Panc1 (cell line): ENCODE data around the gene RNF103. TPM values are rescaled to one million over a fixed set of nuclear protein-coding genes. Genes with fewer than 3 reads are reported as not detected.
A peak's percentile ranks its signal among the peaks of the same experiment; 100 is the strongest.

Experiments
- ATAC-seq: fragments of 200-7000 bp; cut with Tn5 transposase; 2 replicates; pipeline ENCODE4 v1.9.1; 2020; ENCODE audit warnings: mild to moderate bottlenecking, moderate library complexity
- BruUV-seq: library from RNA; stranded (reverse); fragments of 400-500 nt; replicated peaks from 2 replicates; lab custom pipeline; 2021; lab: Mats Ljungman, UMichigan
- CTCF ChIA-PET: fragments of 300-600 bp; sonication (Branson Sonifier 250); formaldehyde crosslinking; loops from one replicate; lab custom pipeline; 2022; ENCODE audit warnings: antibody characterized with exemption; lab: Charles Lee
- POLR2A ChIA-PET: fragments of 300-600 bp; sonication (Branson Sonifier 250); formaldehyde crosslinking; loops from one replicate; lab custom pipeline; 2022; ENCODE audit warnings: antibody characterized with exemption; lab: Charles Lee
- DNase-seq: peaks from one replicate; pipeline ENCODE4 v3.0.0-alpha.2; 2010; ENCODE audit warnings: low read depth, low spot score
- H3K27ac ChIP-seq: 2 replicates; pipeline ENCODE4 v1.5.1; 2011; ENCODE audit warnings: mild to moderate bottlenecking, low read length, inconsistent platforms
- H3K27me3 ChIP-seq: fragments of 200-500 bp; sonication (Bioruptor generic); 2 replicates; pipeline ENCODE4 v1.6.0; 2014; ENCODE audit warnings: low read length, inconsistent platforms; ENCODE audit not compliant: control insufficient read depth, insufficient read depth
- H3K36me3 ChIP-seq: fragments of 200-500 bp; sonication (Bioruptor generic); 2 replicates; pipeline ENCODE4 v1.5.1; 2014; ENCODE audit warnings: inconsistent platforms, mild to moderate bottlenecking, low read length, moderate library complexity; ENCODE audit not compliant: control insufficient read depth, insufficient read depth
- H3K4me1 ChIP-seq: 2 replicates; pipeline ENCODE4 v1.5.1; 2011; ENCODE audit warnings: inconsistent platforms, mild to moderate bottlenecking, low read length, moderate library complexity; ENCODE audit not compliant: control insufficient read depth, insufficient read depth
- H3K4me3 ChIP-seq, 2 experiments: 2 replicates each; pipeline ENCODE4 v1.5.1; 2011 to 2012; ENCODE audit warnings: low read depth in 2 of 2, low read length in 2 of 2, mild to moderate bottlenecking in 2 of 2, inconsistent platforms in 1 of 2, moderate library complexity in 1 of 2
- H3K9me3 ChIP-seq: fragments of 200-500 bp; sonication (Bioruptor generic); 2 replicates; pipeline ENCODE4 v1.5.1; 2014; ENCODE audit warnings: low read depth, mild to moderate bottlenecking, inconsistent platforms, low read length, moderate library complexity; ENCODE audit not compliant: control insufficient read depth, insufficient read depth
- CTCF ChIP-seq: fragments of 450-650 bp; IDR thresholded peaks from 2 replicates; pipeline ENCODE4 v1.5.1; 2017; ENCODE audit warnings: mild to moderate bottlenecking
- POLR2AphosphoS5 ChIP-seq: IDR thresholded peaks from 2 replicates; pipeline ENCODE4 v1.6.1; 2012; ENCODE audit warnings: mild to moderate bottlenecking, low read depth, low read length, moderate library complexity
- REST ChIP-seq, 2 experiments: IDR thresholded peaks; 2 replicates each; pipeline ENCODE4 v1.6.1; 2011 to 2012; ENCODE audit warnings: low read depth in 2 of 2, control low read depth in 1 of 2, low read length in 1 of 2, mild to moderate bottlenecking in 1 of 2, moderate library complexity in 1 of 2; ENCODE audit not compliant: insufficient read depth in 1 of 2
- SIN3A ChIP-seq: IDR thresholded peaks from 2 replicates; pipeline ENCODE4 v1.6.1; 2012; ENCODE audit warnings: low read depth, mild to moderate bottlenecking, low read length, moderate library complexity, borderline replicate concordance; ENCODE audit not compliant: insufficient read depth
- TCF7L2 ChIP-seq: IDR thresholded peaks from 2 replicates; pipeline ENCODE4 v1.6.1; 2011; ENCODE audit warnings: mild to moderate bottlenecking, low read depth, low read length, inconsistent platforms
- in situ Hi-C: cut with HindIII; loops from 2 replicates; pipeline ENCODE4 v1.10.0; 2016; ENCODE audit warnings: low sequenced_read_pairs, low pct_unique_long_range_greater_than_20kb
- intact Hi-C: fragments of 100-400 bp; cut with micrococcal nuclease; formaldehyde crosslinking; loops from one replicate; pipeline ENCODE4 v1.10.0; 2022; ENCODE audit not compliant: unreplicated experiment
- total RNA-seq: library from RNA; stranded (reverse); gene quantifications from one replicate; pipeline ENCODE4 v1.2.1, GENCODE V29; 2021; ENCODE audit not compliant: unreplicated experiment

The RNF103 gene
- total RNA-seq, 1 experiment from 2014 or later, result 37.6 TPM

GRCh38 chr2:86632672-86633071, 9.0 kb upstream of the RNF103 start:
- ATAC-seq, result peak; percentile 69
- Histone ChIP-seq H3K36me3 (no peaks in the 10 kb centered on the region), H3K4me3 (no peak overlapping the region; a peak in 1 of 4 replicates), H3K27ac (peak overlapping the region; percentile 51; the same call in 1 of the 2 replicates), H3K9me3 (no peaks in the 10 kb centered on the region), H3K27me3 (no peaks in the 10 kb centered on the region), H3K4me1 (peaks cover 20% of the 10 kb centered on the region)
- BruUV-seq, result no TSS peak
- CTCF ChIA-PET, result no interaction called here
- intact Hi-C loops (no loop called here), in situ Hi-C loops (no loop called here)
- no peak for DNase-seq
- TF ChIP-seq SIN3A (no peak), REST (IDR thresholded peaks at IDR 0.05; ENCODE audit: insufficient read depth in 1 of 2, low read depth in 2 of 2, low read length in 1 of 2) (no peak), POLR2AphosphoS5 (no peak), CTCF (no peak)
- POLR2A ChIA-PET, result no interaction called here

- Histone ChIP-seq H3K9me3 (no peaks in the 10 kb centered on the region), H3K27me3 (no peaks in the 10 kb centered on the region), H3K4me1 (peaks cover 20% of the 10 kb centered on the region), H3K27ac (peak overlapping the region; percentile 46; the same call in 1 of the 2 replicates), H3K36me3 (no peaks in the 10 kb centered on the region), H3K4me3 (no peak overlapping the region)
- CTCF ChIA-PET, result no interaction called here
- POLR2A ChIA-PET, result no interaction called here
- TF ChIP-seq REST (IDR thresholded peaks at IDR 0.05; ENCODE audit: insufficient read depth in 1 of 2, low read depth in 2 of 2, low read length in 1 of 2) (no peak), POLR2AphosphoS5 (no peak), SIN3A (no peak), TCF7L2 (no peak), CTCF (no peak)
- ATAC-seq, result peak; percentile 56
- in situ Hi-C loops, result no loop called here
- intact Hi-C loops, result no loop called here
- no TSS peak for BruUV-seq
- DNase-seq, result no peak
Measured at GRCh38 chr2:86631846-86632485, 8.3 kb upstream of the RNF103 start.
